ENCODE results near the gene DOCK6.

DOCK6 gene

GRCh38 chr19:11152318-11153062, 109.8 kb downstream of the DOCK6 start:
- Histone ChIP-seq H3K27me3 (replicated peaks; ENCODE audit: insufficient read depth, low read length) (no peaks in the 10 kb centered on the region), H3F3A (ENCODE audit: insufficient read depth, low read length) (no peaks in the 10 kb centered on the region), H4K20me1 (ENCODE audit: insufficient read depth, low read length) (no peaks in the 10 kb centered on the region), H2AFZ (ENCODE audit: low read length) (no peak overlapping the region), H3K9ac (ENCODE audit: low read length) (no peak overlapping the region), H3K4me1 (ENCODE audit: low read length) (peaks cover 10% of the 10 kb centered on the region; the same call in 1 of the 2 replicates), H3K36me3 (replicated peaks; ENCODE audit: insufficient read depth, low read length) (no peaks in the 10 kb centered on the region), H3K79me2 (ENCODE audit: low read length) (peaks cover 55% of the 10 kb centered on the region), H3K9me2 (replicated peaks; ENCODE audit: insufficient read depth, low read length) (no peaks in the 10 kb centered on the region), H3K9me3 (replicated peaks; ENCODE audit: insufficient read depth, low read length) (no peaks in the 10 kb centered on the region), H3K4me3 (ENCODE audit: low read length) (no peak overlapping the region), H3K4me2 (ENCODE audit: low read depth, low read length) (no peak overlapping the region), H3K27ac (ENCODE audit: low read length) (no peak overlapping the region)
- DNase-seq = no peak
- TF ChIP-seq CTCF (IDR thresholded peaks at IDR 0.05; ENCODE audit: low read length) (no peak), EZH2 (optimal IDR thresholded peaks at IDR 0.05; ENCODE audit: low read depth, low read length) (no peak)

- TF ChIP-seq EZH2 (optimal IDR thresholded peaks at IDR 0.05; ENCODE audit: low read depth, low read length) = no peak
- no peak for TF ChIP-seq CTCF (IDR thresholded peaks at IDR 0.05; ENCODE audit: low read length)
- TF ChIP-seq EZH2phosphoT487 (IDR thresholded peaks at IDR 0.05; ENCODE audit: low read length) = no peak
- no peak for DNase-seq
- Histone ChIP-seq H2AFZ (ENCODE audit: low read length) (no peak overlapping the region), H3K4me2 (ENCODE audit: low read depth, low read length) (no peak overlapping the region), H3K4me3 (ENCODE audit: low read length) (no peak overlapping the region), H3K27ac (ENCODE audit: low read length) (no peak overlapping the region), H3K27me3 (replicated peaks; ENCODE audit: insufficient read depth, low read length) (no peaks in the 10 kb centered on the region), H3K36me3 (replicated peaks; ENCODE audit: insufficient read depth, low read length) (no peaks in the 10 kb centered on the region), H3K9ac (ENCODE audit: low read length) (no peak overlapping the region), H3K4me1 (ENCODE audit: low read length) (peaks cover 6% of the 10 kb centered on the region; the same call in 1 of the 2 replicates), H3K79me2 (ENCODE audit: low read length) (peaks cover 55% of the 10 kb centered on the region), H3K9me3 (replicated peaks; ENCODE audit: insufficient read depth, low read length) (no peaks in the 10 kb centered on the region), H3K9me2 (replicated peaks; ENCODE audit: insufficient read depth, low read length) (no peaks in the 10 kb centered on the region), H4K20me1 (ENCODE audit: insufficient read depth, low read length) (no peaks in the 10 kb centered on the region), H3F3A (ENCODE audit: insufficient read depth, low read length) (no peaks in the 10 kb centered on the region)
Measured at GRCh38 chr19:11151181-11151580, 111.1 kb downstream of the DOCK6 start.

Data from MM.1S (cell line).